ENCODE measurements around the gene PAWR.

DNA sequence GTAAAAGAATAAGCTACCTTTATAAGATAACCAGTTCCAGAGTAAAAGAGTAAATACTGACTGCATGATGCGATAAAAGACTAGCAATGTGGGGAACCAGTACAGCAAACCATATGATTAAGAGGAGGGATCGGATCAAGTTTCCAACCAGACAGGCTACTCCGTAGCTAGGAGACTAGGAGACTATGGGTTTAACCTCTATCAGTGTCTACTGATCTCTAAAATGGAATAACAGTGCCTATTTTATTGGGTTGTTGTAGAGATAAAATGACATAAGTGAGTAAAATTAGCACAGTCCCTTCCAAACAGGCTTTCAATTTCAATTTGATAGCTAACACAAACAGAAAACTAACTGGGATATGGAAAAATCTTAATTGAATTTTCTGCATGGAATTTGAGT, 76.0 kb downstream of the PAWR start:
- TF ChIP-seq, protein P1, sequence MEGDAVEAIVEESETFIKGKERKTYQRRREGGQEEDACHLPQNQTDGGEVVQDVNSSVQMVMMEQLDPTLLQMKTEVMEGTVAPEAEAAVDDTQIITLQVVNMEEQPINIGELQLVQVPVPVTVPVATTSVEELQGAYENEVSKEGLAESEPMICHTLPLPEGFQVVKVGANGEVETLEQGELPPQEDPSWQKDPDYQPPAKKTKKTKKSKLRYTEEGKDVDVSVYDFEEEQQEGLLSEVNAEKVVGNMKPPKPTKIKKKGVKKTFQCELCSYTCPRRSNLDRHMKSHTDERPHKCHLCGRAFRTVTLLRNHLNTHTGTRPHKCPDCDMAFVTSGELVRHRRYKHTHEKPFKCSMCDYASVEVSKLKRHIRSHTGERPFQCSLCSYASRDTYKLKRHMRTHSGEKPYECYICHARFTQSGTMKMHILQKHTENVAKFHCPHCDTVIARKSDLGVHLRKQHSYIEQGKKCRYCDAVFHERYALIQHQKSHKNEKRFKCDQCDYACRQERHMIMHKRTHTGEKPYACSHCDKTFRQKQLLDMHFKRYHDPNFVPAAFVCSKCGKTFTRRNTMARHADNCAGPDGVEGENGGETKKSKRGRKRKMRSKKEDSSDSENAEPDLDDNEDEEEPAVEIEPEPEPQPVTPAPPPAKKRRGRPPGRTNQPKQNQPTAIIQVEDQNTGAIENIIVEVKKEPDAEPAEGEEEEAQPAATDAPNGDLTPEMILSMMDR (IDR thresholded peaks at IDR 0.05) = no peak
- no peak for TF ChIP-seq ZFX (IDR thresholded peaks at IDR 0.05; ENCODE audit: borderline replicate concordance)

All from 22Rv1 (cell line).